NB4 (cell line): ENCODE data around the gene SCAF8.

Source experiments
- POLR2A ChIP-seq: IDR thresholded peaks from 2 replicates; pipeline ENCODE4 v1.6.1; 2011; ENCODE audit warnings: mild to moderate bottlenecking; ENCODE audit not compliant: insufficient read length; ENCODE audit errors: extremely low read depth
- TF ChIP-seq, protein P1 (sequence below): IDR thresholded peaks from one replicate; pipeline ENCODE4 v1.5.1; 2012; ENCODE audit warnings: low read depth, low read length

DNA sequence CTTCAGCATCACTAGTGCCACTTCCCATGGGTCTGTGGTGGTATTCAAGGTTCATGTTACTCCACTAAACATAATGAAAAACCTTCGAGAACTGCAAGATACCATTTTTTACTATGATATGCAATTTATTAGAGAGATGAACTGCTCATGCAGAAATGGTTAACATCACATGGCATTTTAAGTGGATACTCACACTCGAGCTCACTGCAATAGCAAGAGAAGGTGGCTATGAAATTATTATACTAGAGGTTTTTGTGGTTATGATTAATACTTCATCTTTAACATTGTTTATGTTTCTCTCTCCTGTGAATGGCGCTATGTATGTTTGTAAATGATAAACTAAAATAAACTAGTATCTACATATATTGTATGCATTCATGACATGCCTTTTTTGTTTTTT, 35.1 kb downstream of the SCAF8 start:
- TF ChIP-seq, protein P1, sequence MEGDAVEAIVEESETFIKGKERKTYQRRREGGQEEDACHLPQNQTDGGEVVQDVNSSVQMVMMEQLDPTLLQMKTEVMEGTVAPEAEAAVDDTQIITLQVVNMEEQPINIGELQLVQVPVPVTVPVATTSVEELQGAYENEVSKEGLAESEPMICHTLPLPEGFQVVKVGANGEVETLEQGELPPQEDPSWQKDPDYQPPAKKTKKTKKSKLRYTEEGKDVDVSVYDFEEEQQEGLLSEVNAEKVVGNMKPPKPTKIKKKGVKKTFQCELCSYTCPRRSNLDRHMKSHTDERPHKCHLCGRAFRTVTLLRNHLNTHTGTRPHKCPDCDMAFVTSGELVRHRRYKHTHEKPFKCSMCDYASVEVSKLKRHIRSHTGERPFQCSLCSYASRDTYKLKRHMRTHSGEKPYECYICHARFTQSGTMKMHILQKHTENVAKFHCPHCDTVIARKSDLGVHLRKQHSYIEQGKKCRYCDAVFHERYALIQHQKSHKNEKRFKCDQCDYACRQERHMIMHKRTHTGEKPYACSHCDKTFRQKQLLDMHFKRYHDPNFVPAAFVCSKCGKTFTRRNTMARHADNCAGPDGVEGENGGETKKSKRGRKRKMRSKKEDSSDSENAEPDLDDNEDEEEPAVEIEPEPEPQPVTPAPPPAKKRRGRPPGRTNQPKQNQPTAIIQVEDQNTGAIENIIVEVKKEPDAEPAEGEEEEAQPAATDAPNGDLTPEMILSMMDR, result no peak
- TF ChIP-seq POLR2A, result no peak
